Measurements from ENCODE around the gene CLCN6. TPM values are rescaled to one million over a fixed set of nuclear protein-coding genes. Genes with fewer than 3 reads are reported as not detected.

CLCN6 gene
- total RNA-seq, 1 experiment from 2014 or later, result 13.7 TPM

GRCh38 chr1:11804666-11805421, 1.1 kb upstream of the CLCN6 start:
- H3K4me1 ChIP-seq (ENCODE audit: control insufficient read depth in 1 of 2, insufficient read depth in 2 of 2, low read length in 2 of 2), result peaks cover 38 to 64% of the 10 kb centered on the region in 2 experiments
- H3K4me2 ChIP-seq (ENCODE audit: low read length), result peak overlapping the region; percentile 94
- no peak overlapping the region for H2AFZ ChIP-seq (ENCODE audit: low read depth, low read length, poor library complexity, severe bottlenecking)
- H3K27me3 ChIP-seq (ENCODE audit: insufficient read depth, low read length), result no peaks in the 10 kb centered on the region
- H3K36me3 ChIP-seq (ENCODE audit: control insufficient read depth in 1 of 2, insufficient read depth in 2 of 2, low read length in 2 of 2), result peaks cover 0 to under 1% of the 10 kb centered on the region in 2 experiments; a peak in 2 of 4 replicates
- TF ChIP-seq ZBTB33 (IDR thresholded peaks at IDR 0.05; ENCODE audit: extremely low read depth, insufficient replicate concordance, low read length) (no peak), ZNF274 (IDR thresholded peaks at IDR 0.05; ENCODE audit: low read depth, low read length) (no peak), MAX (IDR thresholded peaks at IDR 0.05) (no peak), TCF7L2 (IDR thresholded peaks at IDR 0.05; ENCODE audit: borderline replicate concordance, extremely low read depth, insufficient read depth, insufficient read length) (no peak), CEBPB (IDR thresholded peaks at IDR 0.05; ENCODE audit: low read depth) (no peak), EZH2phosphoT487 (IDR thresholded peaks at IDR 0.05; ENCODE audit: borderline replicate concordance) (no peak), YY1 (IDR thresholded peaks at IDR 0.05; ENCODE audit: extremely low read depth, insufficient replicate concordance, low read depth, low read length) (no peak), FOSL1 (IDR thresholded peaks at IDR 0.05; ENCODE audit: low read depth) (no peak), EGR1 (IDR thresholded peaks at IDR 0.05; ENCODE audit: low read depth) (no peak), SIN3A (IDR thresholded peaks at IDR 0.05; ENCODE audit: low read depth) (no peak), CTCF (IDR thresholded peaks at IDR 0.05 in 2 of 3, conservative IDR thresholded peaks at IDR 0.05 in 1 of 3; ENCODE audit: borderline replicate concordance in 1 of 3, insufficient read depth in 1 of 3, low read depth in 2 of 3, low read length in 2 of 3) (no peak), ATF3 (IDR thresholded peaks at IDR 0.05) (no peak), REST (IDR thresholded peaks at IDR 0.05; ENCODE audit: low read depth) (no peak)
- ATAC-seq (no peak), DNase-seq (ENCODE audit: low read depth, low spot score) (no peak)
- ChIA-PET CTCF (no interaction called here), RAD21 (ENCODE audit: low non-redundant PET in 1 of 2, low total read pairs in 2 of 2, uncharacterized antibody in 2 of 2, unreplicated experiment in 2 of 2) (no interaction called here), POLR2A (no interaction called here)
- peak overlapping the region; percentile 58 to 71 for H3K4me3 ChIP-seq (replicated peaks in 1 of 2; ENCODE audit: low read depth in 1 of 2, low read length in 2 of 2)
- no peaks in the 10 kb centered on the region for H3K9me2 ChIP-seq (ENCODE audit: insufficient read depth)
- H3K27ac ChIP-seq (ENCODE audit: low read depth, low read length), result peak overlapping the region; percentile 89
- H3K9ac ChIP-seq (ENCODE audit: low read length), result peak overlapping the region; percentile 61
- intact Hi-C loops (cut with micrococcal nuclease), result no loop called here
- no peaks in the 10 kb centered on the region for H4K20me1 ChIP-seq (ENCODE audit: insufficient read depth)
- H3K9me3 ChIP-seq (ENCODE audit: control insufficient read depth in 1 of 2, insufficient read depth in 1 of 2, low read depth in 1 of 2, low read length in 2 of 2), result no peaks in the 10 kb centered on the region
- TSS peak; percentile 51 for BruUV-seq (replicated peaks)
- peaks cover 15% of the 10 kb centered on the region for H3K79me2 ChIP-seq (ENCODE audit: insufficient read depth, low read length)

Data from HCT116 (cell line).